Activated T-cell treated with anti-CD3 and anti-CD28 coated beads, Interleukin-2, amount 50 U/mL, for 24 hours (primary cell): ENCODE data around the gene TUBB8B.
"Not testable (repeated sequence)": the region's sequence is repeated elsewhere in the genome, so short reads cannot be mapped to it uniquely, and the experiment has no call there.

ENCODE experiments used
- DNase-seq: peaks from one replicate; pipeline ENCODE4 v3.0.0-alpha.2; 2020
- H3K27ac Mint-ChIP-seq: 2 replicates; pipeline ENCODE4 v1.8.0; 2020; ENCODE audit warnings: mild to moderate bottlenecking, mixed read lengths
- H3K27me3 Mint-ChIP-seq: 2 replicates; pipeline ENCODE4 v1.8.0; 2020; ENCODE audit warnings: mixed read lengths
- H3K36me3 Mint-ChIP-seq: 2 replicates; pipeline ENCODE4 v1.8.0; 2020; ENCODE audit warnings: low read depth, mixed read lengths
- H3K4me1 Mint-ChIP-seq: 2 replicates; pipeline ENCODE4 v1.8.0; 2020; ENCODE audit warnings: low read depth, mixed read lengths
- H3K4me3 Mint-ChIP-seq: 2 replicates; pipeline ENCODE4 v1.8.0; 2020; ENCODE audit warnings: mild to moderate bottlenecking, moderate library complexity, mixed read lengths
- H3K9me3 Mint-ChIP-seq: 2 replicates; pipeline ENCODE4 v1.8.0; 2020; ENCODE audit warnings: mixed read lengths

Gene TUBB8B

DNA sequence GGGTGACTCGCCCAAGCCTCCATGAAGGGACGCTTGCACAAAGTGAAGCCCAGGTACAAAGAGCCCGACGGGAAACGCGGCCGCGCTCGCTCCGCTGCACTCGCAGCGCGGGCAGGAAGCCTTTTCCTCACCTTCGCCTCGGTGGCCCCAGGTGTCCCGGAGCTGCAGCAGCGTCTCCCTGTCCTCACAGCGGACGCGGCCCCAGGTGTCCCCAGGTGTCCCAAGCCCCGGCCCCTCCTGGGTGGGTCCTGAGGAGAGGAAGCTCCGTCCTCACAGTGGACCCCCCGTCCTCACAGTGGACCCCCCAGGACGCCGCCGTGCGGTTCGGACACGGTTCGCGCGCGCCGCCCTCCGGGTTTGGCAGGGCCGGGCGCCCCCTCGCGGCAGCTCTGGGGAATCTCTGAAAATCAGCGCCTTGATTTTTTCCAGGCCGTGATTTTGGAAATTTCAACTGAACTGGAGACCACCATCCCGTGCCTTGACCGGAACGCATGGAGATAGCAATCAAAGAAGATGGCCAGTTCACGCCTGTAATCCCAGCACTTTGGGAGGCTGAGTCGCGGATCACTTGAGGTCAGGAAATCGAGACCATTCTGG is 23.9 kb upstream of the TUBB8B start:
- peaks cover 14% of the 10 kb centered on the region for H3K27me3 Mint-ChIP-seq
- H3K4me3 Mint-ChIP-seq, H3K4me1 Mint-ChIP-seq: not testable (repeated sequence)

DNA sequence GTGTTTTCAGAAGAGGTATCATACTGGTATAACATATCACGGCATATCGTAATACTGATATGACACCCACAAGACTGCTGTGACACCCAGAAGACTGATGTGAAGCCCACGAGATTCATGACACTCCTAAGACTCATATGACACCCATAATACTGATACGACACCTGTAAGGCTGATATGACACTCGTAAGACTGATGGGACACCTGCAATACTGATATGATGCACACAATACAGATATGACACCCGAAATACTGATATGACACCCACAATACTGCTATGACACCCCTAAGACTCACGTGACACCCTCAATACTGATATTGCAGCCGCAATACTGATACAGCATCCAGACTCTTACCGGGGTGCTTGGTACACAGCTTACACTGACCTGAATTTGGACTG is 18.3 kb upstream of the TUBB8B start:
- H3K27me3 Mint-ChIP-seq, result peaks cover 44% of the 10 kb centered on the region
- not testable (repeated sequence) for H3K27ac Mint-ChIP-seq, H3K36me3 Mint-ChIP-seq, H3K9me3 Mint-ChIP-seq, H3K4me3 Mint-ChIP-seq, H3K4me1 Mint-ChIP-seq, DNase-seq

More for the DNA sequence above, 23.9 kb upstream of the TUBB8B start:
- H3K27ac Mint-ChIP-seq, DNase-seq, H3K9me3 Mint-ChIP-seq, H3K36me3 Mint-ChIP-seq: not testable (repeated sequence)

DNA sequence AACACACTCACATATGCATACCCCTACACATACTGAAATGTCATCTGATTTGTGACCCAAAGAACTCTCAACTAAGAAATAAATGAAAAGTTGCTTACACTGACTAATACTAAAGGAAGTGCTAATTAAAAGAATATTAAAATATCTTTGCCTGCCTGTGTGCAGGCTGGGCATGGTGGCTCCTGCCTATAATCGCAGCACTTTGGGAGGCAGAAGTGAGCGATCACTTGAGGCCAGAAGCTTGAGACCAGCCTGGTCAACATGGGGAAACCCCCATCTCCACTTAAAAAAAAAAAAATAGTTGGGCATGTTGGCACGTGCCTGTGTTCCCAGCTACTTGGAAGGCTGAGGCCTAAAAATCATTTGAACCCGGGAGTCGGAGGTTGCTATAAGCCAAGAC is 14.9 kb upstream of the TUBB8B start:
- H3K4me1 Mint-ChIP-seq, H3K36me3 Mint-ChIP-seq, H3K27ac Mint-ChIP-seq, DNase-seq, H3K9me3 Mint-ChIP-seq, H3K4me3 Mint-ChIP-seq: not testable (repeated sequence)
- peaks cover 61% of the 10 kb centered on the region for H3K27me3 Mint-ChIP-seq

DNA sequence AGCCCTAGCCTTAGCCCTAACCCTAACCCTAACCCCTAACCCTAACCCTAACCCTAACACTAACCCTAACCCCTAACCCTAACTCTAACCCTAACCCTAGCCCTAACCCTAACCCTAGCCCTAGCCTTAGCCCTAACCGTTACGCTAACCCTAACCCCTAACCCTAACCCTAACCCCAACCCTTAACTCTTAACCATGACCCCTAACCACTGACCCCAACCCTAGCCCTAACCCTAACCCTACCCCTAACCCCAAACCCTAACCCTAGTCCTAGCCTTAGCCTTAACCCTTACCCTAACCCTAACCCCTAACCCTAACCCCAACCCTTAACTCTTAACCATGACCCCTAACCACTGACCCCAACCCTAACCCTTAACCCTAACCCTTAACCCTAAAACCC is 14.2 kb upstream of the TUBB8B start:
- H3K27ac Mint-ChIP-seq, DNase-seq, H3K4me1 Mint-ChIP-seq, H3K9me3 Mint-ChIP-seq, H3K36me3 Mint-ChIP-seq, H3K4me3 Mint-ChIP-seq: not testable (repeated sequence)
- H3K27me3 Mint-ChIP-seq, result peaks cover 57% of the 10 kb centered on the region

DNA sequence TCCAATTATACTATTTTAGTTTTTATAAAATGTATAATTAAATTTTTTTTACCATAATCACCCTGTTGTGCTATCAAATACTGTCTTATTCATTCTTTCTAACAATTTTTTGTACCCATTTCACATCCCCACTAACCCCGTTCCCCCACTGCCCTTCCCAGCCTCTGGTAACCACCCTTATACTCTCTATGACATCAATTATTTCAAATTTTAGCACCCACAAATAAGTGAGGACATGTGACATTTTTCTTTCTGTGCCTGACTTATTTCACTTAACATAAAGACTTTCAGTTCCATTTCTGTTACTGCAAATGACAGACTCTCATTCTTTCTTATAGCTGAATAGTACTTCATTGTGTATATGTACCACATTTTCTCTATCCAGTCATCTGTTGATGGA is 5.0 kb upstream of the TUBB8B start:
- H3K4me1 Mint-ChIP-seq, DNase-seq, H3K27ac Mint-ChIP-seq, H3K36me3 Mint-ChIP-seq, H3K27me3 Mint-ChIP-seq, H3K9me3 Mint-ChIP-seq, H3K4me3 Mint-ChIP-seq: not testable (repeated sequence)

DNA sequence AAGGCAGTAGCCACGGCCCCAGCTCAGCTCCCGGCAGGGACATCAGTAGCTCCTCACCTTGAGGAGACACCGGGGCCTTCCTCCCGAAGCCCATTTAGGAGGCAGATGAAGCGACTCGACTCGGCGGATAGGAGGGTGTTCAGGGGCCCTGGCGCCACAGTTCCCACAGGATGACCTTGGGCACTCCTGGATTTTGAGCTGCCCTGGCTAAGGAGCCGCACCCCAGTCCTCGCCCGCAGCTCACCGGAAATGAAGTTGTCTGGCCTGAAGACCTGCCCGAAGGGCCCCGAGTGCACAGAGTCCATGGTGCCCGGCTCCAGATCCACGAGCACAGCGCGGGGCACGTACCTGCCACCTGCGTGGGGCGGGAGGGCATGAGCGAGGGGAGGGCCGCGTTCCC is 719 bp downstream of the TUBB8B start:
- H3K4me3 Mint-ChIP-seq, H3K9me3 Mint-ChIP-seq, DNase-seq, H3K4me1 Mint-ChIP-seq, H3K27me3 Mint-ChIP-seq, H3K27ac Mint-ChIP-seq, H3K36me3 Mint-ChIP-seq: not testable (repeated sequence)

DNA sequence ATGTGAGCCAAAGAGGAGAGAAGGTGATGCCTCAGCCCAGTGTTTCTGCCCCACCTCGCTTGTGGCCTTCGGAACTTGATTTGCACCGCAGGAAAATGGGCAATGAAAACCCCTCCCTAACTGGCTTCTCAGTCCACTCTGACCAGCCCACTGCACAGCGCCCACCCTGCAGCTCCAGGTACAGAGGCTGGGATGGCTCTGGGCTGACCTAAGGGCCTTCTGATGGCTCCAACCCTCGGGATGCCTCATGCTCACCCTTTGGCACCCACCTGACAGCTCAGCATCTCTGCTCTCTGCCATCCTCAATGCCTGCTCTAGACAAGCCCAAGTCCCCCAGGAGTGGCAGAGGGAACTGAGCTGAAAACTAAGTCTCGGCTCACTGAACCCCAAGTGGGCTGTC is 36.2 kb downstream of the TUBB8B start:
- not testable (repeated sequence) for H3K27me3 Mint-ChIP-seq, H3K36me3 Mint-ChIP-seq, H3K9me3 Mint-ChIP-seq, H3K4me1 Mint-ChIP-seq, DNase-seq, H3K27ac Mint-ChIP-seq, H3K4me3 Mint-ChIP-seq

DNA sequence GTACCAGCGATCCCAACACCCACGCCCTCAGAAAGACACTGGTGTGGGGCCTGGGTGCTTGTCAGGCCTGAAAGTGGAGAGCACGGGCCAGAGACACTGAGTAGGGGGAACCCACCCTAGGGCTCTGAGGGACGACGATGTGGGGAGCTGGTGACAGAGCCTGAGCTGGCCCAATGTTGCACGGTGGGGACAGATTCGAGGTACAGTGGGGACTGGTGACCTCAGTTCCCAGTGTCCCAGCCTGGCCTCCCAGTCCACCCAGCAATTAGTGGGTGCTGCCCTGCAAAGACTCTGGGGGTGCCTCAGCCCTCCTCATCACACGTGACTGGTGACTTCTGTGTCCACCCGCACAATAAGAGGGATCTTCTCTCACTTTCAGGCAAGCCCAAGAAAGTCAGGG is 36.6 kb downstream of the TUBB8B start:
- H3K4me1 Mint-ChIP-seq, DNase-seq, H3K9me3 Mint-ChIP-seq, H3K27me3 Mint-ChIP-seq, H3K27ac Mint-ChIP-seq, H3K4me3 Mint-ChIP-seq, H3K36me3 Mint-ChIP-seq: not testable (repeated sequence)

DNA sequence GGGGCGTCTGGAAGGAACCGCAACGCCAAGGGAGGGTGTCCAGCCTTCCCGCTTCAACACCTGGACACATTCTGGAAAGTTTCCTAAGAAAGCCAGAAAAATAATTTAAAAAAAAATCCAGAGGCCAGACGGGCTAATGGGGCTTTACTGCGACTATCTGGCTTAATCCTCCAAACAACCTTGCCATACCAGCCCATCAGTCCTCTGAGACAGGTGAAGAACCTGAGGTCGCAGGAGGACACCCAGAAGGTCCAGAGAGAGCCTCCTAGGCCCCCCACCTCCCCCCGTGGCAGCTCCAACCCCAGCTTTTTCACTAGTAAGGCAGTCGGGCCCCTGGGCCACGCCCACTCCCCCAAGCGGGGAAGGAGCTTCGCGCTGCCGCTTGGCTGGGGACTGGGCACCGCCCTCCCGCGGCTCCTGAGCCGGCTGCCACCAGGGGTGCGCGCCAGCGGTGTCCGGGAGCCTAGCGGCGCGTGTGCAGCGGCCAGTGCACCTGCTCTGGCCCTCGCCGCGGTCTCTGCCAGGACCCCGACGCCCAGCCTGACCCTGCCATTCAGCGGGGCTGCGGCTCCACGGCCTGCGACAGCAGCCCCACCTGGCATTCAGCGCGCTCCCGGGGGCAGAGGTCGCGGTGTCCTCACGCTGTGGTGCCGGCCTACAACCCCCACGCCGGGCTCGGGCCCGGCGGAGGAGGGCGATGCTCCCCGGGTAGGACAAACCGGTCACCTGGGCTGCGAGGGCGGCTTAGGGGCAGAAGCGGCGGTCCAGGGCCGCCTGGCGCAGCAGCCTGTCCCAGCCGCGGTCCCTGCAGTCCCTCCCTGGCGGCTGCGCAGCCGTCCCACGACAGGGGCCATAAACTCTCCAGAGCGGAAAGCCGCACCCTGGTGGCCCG is 37.8 kb downstream of the TUBB8B start:
- not testable (repeated sequence) for H3K4me1 Mint-ChIP-seq, H3K27me3 Mint-ChIP-seq, H3K4me3 Mint-ChIP-seq, DNase-seq, H3K27ac Mint-ChIP-seq, H3K36me3 Mint-ChIP-seq, H3K9me3 Mint-ChIP-seq

DNA sequence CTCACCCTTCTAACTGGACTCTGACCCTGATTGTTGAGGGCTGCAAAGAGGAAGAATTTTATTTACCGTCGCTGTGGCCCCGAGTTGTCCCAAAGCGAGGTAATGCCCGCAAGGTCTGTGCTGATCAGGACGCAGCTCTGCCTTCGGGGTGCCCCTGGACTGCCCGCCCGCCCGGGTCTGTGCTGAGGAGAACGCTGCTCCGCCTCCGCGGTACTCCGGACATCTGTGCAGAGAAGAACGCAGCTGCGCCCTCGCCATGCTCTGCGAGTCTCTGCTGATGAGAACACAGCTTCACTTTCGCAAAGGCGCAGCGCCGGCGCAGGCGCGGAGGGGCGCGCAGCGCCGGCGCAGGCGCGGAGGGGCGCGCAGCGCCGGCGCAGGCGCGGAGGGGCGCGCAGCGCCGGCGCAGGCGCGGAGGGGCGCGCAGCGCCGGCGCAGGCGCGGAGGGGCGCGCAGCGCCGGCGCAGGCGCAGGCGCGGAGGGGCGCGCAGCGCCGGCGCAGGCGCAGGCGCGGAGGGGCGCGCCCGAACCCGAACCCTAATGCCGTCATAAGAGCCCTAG is 38.7 kb downstream of the TUBB8B start:
- H3K4me1 Mint-ChIP-seq, H3K27me3 Mint-ChIP-seq, H3K4me3 Mint-ChIP-seq, DNase-seq, H3K27ac Mint-ChIP-seq, H3K36me3 Mint-ChIP-seq, H3K9me3 Mint-ChIP-seq: not testable (repeated sequence)

DNA sequence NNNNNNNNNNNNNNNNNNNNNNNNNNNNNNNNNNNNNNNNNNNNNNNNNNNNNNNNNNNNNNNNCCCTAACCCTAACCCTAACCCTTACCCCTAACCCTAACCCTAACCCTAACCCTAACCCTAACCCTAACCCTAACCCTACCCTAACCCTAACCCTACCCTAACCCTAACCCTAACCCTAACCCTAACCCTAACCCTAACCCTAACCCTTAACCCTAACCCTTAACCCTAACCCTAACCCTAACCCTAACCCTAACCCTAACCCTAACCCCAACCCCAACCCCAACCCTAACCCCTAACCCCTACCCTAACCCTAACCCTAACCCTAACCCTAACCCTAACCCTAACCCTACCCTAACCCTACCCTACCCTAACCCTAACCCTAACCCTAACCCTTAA is 39.5 kb downstream of the TUBB8B start:
- DNase-seq, H3K27ac Mint-ChIP-seq, H3K4me3 Mint-ChIP-seq, H3K36me3 Mint-ChIP-seq, H3K9me3 Mint-ChIP-seq, H3K27me3 Mint-ChIP-seq, H3K4me1 Mint-ChIP-seq: not testable (repeated sequence)
